ENCODE results near the gene RPAP3. TPM values are rescaled to one million over a fixed set of nuclear protein-coding genes. Genes with fewer than 3 reads are reported as not detected.

The RPAP3 gene
- total and polyA plus RNA-seq, 12 donors: 4.8 to 28.0 (median 20.9) TPM

DNA sequence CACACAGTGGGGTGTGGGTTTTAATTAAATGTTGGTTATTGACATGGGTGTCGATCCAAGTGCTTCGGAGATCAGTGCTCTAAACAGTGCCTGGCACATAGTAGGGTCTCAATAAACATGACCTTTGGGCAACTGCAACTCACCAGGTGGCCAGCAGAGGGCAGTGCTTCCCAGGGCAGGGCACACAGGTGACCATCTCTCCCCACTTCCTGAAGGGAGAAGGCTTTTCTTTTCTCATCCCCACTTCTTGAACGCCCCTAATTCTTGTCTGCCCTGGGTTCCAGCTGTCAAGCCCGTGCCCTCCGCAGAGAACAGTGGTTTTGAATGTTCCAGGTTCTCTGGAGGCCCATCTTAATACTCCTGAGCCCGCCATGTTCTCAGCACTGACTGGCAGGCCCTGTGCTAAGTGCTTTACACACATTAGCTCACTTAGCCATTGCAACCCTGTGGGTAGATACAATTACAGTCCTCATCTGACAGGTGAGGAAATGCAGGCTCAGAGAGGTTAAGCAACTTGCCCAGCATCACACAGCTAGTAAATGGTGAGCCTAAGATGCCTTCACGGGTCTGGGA lies 36.5 kb upstream of the RPAP3 start:
- TF ChIP-seq, protein P1, sequence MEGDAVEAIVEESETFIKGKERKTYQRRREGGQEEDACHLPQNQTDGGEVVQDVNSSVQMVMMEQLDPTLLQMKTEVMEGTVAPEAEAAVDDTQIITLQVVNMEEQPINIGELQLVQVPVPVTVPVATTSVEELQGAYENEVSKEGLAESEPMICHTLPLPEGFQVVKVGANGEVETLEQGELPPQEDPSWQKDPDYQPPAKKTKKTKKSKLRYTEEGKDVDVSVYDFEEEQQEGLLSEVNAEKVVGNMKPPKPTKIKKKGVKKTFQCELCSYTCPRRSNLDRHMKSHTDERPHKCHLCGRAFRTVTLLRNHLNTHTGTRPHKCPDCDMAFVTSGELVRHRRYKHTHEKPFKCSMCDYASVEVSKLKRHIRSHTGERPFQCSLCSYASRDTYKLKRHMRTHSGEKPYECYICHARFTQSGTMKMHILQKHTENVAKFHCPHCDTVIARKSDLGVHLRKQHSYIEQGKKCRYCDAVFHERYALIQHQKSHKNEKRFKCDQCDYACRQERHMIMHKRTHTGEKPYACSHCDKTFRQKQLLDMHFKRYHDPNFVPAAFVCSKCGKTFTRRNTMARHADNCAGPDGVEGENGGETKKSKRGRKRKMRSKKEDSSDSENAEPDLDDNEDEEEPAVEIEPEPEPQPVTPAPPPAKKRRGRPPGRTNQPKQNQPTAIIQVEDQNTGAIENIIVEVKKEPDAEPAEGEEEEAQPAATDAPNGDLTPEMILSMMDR (IDR thresholded peaks at IDR 0.05): peak; percentile 85 to 95 (median 89)
- Histone ChIP-seq H3K4me3 (no peak overlapping the region), H3K27me3 (peaks cover 0 to 5% (median 0%) of the 10 kb centered on the region in 7 donors), H3K4me1 (peaks cover 21 to 65% (median 42%) of the 10 kb centered on the region in 9 donors), H3K9me3 (no peaks in the 10 kb centered on the region), H3K27ac (peak overlapping the region in 1 of 10 donors; percentile 78), H3K36me3 (peaks cover 0 to 45% (median 0%) of the 10 kb centered on the region in 9 donors)
- 85 to 91% methylated on average over 7 of the region's 7 CpGs for WGBS, 2 donors
- intact Hi-C loops (cut with DNase I): loop anchor here in 1 of 10 donors (1.0 to 5.0 kb wide), 2 partner anchors 10 to 35 kb away; no protein-coding TSS in a partner anchor
- ATAC-seq (no peak), DNase-seq (peak; percentile 45 to 63)

DNA sequence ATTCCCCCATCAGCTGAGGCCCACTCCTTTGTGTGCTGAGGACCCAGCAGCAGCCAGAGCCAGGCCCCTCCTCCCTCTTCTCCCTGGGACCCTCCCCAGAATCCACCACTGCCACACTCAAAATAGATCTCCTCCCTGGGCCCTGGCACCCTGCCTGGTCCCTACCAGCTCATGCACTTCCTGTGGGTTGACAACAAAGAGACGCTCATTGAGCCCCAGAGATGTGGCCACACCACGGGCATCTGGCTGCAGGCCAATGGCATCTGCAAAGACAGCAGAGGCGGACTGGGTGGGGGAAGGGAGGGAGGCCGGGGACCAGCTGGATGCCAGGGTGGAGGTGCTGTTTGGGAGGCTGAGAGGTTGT lies 35.5 kb upstream of the RPAP3 start:
- Histone ChIP-seq H3K4me3 (no peak overlapping the region), H3K27ac (peak overlapping the region in 9 of 10 donors; percentile 50 to 88 (median 73)), H3K27me3 (peaks cover 0 to 5% (median 0%) of the 10 kb centered on the region in 7 donors), H3K9me3 (no peaks in the 10 kb centered on the region), H3K36me3 (peaks cover 0 to 34% (median 0%) of the 10 kb centered on the region in 9 donors), H3K4me1 (peaks cover 31 to 75% (median 52%) of the 10 kb centered on the region in 9 donors)
- 24 to 30% methylated on average over 4 of the region's 4 CpGs for WGBS, 2 donors
- DNase-seq (peak; percentile 65 to 84), ATAC-seq (peak in 1 of 8 donors; percentile 24)
- intact Hi-C loops (cut with DNase I): loop anchor here in 1 of 10 donors (5.0 kb wide), 1 partner anchor 36 kb away; no protein-coding TSS in a partner anchor
- TF ChIP-seq, protein P1 (IDR thresholded peaks at IDR 0.05): no peak

DNA sequence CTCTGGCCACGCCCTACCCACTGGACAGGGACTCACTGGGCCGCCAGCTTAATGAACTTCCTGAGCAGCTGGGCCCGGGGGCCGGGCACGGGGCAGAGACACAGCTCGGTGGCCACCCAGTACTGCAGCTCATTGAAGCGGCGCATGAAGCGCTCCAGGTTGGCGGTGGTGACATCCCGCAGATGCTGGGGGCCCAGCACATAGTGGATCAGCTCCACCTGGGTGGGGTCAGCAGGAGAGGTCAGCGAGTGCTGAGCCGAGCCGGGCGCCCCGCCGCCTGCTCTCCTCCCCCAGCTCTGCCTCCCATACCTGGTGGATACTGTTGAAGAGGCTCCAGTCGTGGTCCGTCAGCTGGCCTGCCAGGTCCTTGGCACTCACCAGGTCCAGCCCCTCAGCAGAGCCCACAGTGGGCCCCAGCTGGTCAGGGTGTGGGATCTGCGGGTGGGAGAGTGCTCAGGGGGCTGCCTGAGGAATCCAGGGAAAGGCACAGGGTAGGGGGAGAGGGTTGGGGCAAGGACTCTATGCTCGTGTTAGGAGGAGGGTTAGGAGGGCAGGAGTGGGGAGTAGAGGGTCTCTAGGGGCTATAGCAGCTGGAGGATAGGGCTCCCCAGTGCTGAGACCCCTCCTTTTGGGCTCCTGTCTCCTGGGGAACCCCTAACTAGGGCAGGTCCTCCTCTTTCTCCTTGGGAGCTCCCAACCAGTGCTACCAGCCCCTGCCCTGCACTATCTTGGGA lies 34.9 kb upstream of the RPAP3 start:
- TF ChIP-seq, protein P1 (IDR thresholded peaks at IDR 0.05): no peak
- 74 to 82% methylated on average over 21 of the region's 21 CpGs for WGBS, 2 donors
- Histone ChIP-seq H3K27me3 (peaks cover 0 to 5% (median 0%) of the 10 kb centered on the region in 7 donors), H3K9me3 (no peaks in the 10 kb centered on the region), H3K4me1 (peaks cover 36 to 76% (median 58%) of the 10 kb centered on the region in 9 donors), H3K36me3 (peaks cover 0 to 29% (median 0%) of the 10 kb centered on the region in 9 donors), H3K4me3 (peak overlapping the region in 1 of 10 donors; percentile 7), H3K27ac (peak overlapping the region; percentile 50 to 88 (median 74))
- intact Hi-C loops (cut with DNase I): loop anchor here in 1 of 10 donors (5.0 kb wide), 1 partner anchor 37 kb away; no protein-coding TSS in a partner anchor
- DNase-seq (peak in 1 of 2 donors; percentile 37), ATAC-seq (no peak)

DNA sequence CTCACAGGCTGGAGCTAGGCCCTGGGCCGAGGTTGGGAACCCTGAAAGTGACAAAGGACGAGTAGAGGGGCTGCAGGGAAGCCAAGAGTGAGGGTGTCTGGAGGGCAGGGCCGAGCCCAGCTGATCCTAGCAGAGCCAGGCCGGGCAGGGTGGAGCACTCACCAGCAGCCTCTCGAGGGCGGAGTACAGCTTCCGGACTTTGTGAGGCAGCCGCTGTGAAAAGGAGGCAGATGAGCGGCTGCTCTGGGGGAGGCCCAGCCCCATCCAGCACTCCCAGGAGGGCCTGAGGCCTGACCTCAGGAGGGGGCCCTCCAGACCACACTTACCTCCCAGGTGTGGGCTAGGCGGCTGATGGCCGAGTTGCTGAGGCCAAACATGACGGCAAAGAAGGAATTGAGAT lies 34.1 kb upstream of the RPAP3 start:
- no peaks in the 10 kb centered on the region for H3K9me3 ChIP-seq
- H3K4me3 ChIP-seq: peak overlapping the region in 1 of 10 donors; percentile 15
- H3K36me3 ChIP-seq: peaks cover 0 to 22% (median 0%) of the 10 kb centered on the region in 9 donors
- peak overlapping the region; percentile 50 to 88 (median 76) for H3K27ac ChIP-seq
- H3K27me3 ChIP-seq: peaks cover 0 to 5% (median 0%) of the 10 kb centered on the region in 7 donors
- intact Hi-C loops (cut with DNase I): loop anchor here in 1 of 10 donors (5.0 kb wide), 1 partner anchor 37 kb away; no protein-coding TSS in a partner anchor
- DNase-seq (peak; percentile 56 to 66), ATAC-seq (peak; percentile 4 to 60 (median 14))
- TF ChIP-seq, protein P1 (IDR thresholded peaks at IDR 0.05): no peak
- WGBS, 2 donors: 65 to 78% methylated on average over 12 of the region's 12 CpGs
- peaks cover 44 to 77% (median 65%) of the 10 kb centered on the region in 9 donors for H3K4me1 ChIP-seq

Measured in heart right ventricle (tissue), 16 donors.